Stimulated activated CD4-positive, alpha-beta T cell treated with anti-CD3 and anti-CD28 coated beads, Interleukin-1b, Interleukin-23, amount 100 ng/mL, for 48 hours (primary cell): ENCODE measurements around the gene PABPC3.
A peak's percentile ranks its signal among the peaks of the same experiment; 100 is the strongest.

Source experiments
- DNase-seq: peaks from one replicate; pipeline ENCODE4 v3.0.0-alpha.2; 2020

Gene PABPC3

DNA sequence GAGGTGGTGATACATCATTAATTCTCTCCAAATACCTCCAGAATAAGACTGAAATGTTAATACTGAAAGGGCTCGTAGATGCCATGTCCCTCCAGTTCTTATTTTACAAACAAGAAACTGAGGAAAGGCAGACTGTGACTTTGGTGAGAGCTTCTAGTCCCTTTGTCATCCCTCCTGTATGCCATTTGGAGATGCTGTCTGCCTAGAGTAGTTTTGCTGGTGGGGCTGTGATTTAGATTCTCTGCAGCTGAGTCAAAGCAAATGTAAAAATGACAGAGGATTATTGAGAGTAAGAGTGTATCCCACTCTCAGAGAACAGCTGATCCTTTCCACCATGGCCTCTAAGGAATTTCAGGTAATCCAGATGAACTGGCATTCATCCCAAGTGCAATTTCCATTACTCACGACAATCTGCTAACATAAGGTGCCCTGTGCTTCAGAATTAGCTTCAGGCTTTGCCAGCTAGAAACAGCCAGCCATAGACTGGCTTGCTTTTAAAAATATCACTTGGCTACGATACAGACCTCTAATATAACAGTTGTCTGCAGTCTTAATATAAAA is 16.8 kb downstream of the PABPC3 start:
- DNase-seq, result no peak

GRCh38 chr13:25114220-25114619 is 18.3 kb downstream of the PABPC3 start:
- DNase-seq, result peak; percentile 71

GRCh38 chr13:25116044-25116443 is 20.1 kb downstream of the PABPC3 start:
- DNase-seq, result no peak

DNA sequence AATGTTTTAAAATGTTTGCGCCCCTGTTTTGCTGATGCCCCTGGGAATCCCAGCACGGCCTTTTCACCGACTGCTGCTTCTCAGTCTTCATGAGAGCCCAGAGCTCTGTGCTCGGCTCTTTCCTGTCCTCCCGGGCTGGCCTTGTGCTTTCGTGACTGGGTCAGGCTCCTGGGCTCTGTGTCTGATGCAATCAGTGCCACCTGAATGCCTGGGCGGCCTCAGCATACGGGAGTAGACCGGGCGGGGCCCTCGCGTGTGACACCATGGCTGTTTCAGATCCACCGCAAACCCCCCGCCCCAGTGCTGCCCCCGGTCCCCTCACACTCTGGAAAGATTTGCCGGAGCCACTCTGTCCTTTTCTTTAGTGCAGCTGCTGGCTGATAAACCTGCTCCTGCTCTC is 21.4 kb downstream of the PABPC3 start:
- no peak for DNase-seq

DNA sequence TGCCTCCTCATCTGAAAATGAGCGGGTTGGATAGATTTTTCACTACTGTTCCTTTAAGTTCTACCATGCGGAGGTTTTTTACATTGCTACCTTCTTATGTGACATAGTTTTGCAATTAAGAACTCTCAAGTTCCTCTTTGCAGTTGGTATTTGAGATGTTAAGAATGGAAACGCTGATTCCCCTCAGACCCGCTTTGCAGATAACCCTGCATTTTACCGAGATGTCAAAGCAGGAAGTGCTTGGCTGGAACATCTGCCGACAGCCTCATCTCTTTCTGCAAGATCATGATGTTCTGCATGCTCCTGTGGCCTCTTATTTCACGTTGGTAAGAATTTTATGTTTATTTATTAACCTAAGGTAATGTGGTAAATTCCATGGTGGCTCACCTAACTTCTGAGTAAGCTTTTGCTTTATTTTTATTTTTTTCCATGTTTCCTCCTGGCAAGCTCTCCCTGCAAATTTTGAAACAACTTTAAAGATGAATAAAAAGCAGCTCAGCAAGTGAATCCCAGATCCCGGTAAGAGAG is 22.5 kb downstream of the PABPC3 start:
- no peak for DNase-seq

- no peak for DNase-seq
Measured at GRCh38 chr13:25130944-25131343, 35.0 kb downstream of the PABPC3 start.

DNA sequence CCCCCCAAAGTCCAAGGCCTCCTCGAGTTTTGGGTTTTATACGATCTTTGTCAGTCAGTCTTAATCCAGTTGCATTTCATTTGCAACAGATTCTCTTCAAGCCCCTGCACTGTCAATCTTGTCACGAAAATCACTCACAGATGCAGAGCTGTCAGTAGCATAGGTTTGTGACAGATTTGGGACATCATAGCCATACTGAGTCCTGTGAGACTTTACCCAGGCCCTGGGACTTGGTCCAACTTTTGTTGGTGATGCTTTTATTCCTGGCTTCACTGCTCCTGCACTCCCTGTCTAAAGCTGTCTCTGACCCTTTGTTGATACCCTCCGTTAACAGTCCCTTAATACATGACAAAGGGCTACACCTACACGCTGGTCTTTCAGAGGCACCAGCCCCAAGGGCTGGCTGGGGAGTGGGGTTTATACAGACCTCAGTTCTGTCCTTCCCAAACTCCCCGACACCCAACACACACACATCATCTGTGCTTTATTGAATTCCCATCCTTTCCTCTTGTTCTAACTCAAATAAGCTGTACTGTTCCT is 36.0 kb downstream of the PABPC3 start:
- DNase-seq, result no peak

DNA sequence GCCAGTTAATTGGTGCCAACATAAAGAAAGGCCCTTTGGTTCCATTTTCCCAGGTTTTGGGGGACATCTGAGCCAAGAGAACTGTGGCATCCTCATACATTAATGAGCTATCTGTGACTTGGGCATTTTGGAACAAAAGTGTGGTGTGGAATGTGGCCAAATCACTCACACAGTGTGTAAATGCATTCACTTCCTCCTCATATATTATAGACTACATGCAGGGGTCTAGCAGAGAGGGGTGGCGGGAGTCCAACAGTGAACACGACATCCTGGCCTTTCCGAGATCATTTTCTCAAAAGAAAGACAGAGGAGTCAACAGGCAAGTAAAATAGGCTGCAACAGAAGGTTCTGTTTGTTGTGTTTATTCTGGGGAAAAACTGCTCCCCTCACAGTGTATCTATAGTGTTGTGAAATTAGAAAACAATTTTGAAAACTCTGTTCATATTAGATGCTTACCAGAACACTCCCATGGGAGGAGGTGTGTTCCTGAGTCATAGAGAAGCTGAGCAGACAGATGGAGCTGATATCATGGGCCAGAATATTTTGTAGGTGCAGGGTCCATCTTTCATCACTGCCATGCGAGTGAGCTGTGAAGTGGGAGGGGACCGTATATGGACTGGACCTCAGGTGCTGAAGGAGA is 36.9 kb downstream of the PABPC3 start:
- DNase-seq, result no peak

DNA sequence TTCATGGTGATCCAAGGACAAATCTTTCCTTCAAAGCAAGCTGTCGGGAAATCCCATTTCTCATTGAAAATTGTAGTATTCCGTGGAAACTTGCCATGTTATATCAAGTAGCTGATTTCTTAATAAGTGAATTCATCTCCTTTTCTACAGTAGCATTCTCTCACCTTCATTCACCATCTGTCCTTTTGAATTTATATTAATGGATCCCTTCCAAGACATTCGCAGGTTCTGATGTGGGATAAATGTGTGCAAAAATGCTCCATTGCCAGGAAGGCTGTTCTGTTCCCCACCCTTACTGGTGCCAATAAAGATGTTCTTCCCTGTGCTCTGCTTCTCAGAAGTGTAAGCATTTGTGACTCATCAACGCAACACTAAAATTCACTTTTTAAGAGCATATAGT is 40.0 kb downstream of the PABPC3 start:
- no peak for DNase-seq

DNA sequence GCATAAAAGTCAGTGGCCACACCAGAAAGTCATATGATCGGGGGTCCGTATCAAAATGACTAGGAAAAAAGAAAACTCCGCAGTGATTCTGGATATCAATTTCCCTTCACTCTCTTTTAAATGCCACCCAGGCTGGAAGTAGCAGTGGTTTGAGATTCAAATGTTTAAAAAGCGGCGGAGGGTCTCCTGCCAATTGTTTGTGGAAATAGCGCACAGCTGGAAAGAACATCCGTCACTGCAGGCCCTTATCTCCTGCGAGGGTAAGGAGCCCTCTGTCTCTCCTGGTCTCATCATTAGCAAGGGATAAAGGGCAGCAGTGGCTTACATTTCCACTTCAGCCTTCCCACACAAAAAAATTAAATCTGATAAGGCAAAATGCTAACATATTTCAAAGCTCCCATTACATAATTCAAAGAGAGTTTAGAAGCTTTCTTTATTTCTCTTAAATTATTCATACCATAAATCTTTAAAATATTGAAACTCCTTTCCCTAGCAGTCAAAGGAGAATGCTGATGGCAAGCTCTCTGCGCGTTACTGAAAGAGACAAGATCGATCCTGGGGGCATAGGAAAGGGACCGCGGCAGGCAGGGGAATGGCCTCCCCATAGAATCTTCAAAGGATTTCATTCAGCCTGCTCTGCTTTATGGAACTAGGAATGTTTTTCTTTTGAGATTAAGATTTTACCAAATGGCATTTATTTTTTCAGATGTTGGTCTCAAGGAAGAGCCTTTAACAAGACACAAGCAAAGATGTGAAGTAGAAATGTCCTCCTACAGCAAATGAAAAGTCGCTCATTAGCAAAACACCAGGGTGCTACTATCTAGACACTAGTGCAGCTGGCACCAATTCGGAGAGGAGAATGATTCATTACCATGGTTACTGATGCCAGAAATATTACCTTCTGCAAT is 41.2 kb downstream of the PABPC3 start:
- DNase-seq, result no peak

DNA sequence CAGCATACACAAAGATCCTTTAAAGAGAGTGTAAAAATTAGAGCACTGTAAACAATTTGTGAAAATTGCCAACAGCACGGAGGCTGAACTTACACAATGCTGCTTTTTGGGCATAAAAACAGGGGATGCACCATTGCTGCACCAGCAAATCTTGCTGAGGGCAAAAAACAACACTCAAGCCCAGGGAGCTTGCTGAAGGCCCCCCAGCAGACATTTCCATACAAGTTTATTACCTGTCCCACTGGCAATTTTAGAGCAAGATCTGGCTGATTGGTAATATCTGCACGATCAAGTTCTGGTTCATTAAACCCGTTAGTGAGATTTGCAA is 41.8 kb downstream of the PABPC3 start:
- no peak for DNase-seq

GRCh38 chr13:25141042-25141441 is 45.1 kb downstream of the PABPC3 start:
- DNase-seq, result no peak

DNA sequence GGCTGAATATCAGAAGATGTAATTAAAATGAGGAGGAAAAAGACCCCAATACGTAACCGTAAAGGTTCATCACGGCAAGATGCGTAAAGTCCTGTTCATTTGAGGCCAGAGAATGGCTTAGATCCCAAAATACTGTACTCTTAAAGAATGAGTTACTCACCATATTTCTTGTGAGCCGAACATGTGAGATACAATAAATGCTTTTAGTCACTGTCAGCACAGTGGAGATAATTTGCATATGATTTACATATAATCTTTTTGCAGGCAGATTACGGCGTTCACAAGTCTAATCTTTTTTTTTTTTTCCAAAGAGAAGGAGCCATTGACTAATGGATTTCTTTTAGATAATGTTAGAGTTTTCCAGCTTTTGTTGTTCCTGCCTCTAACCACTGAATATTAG is 47.8 kb downstream of the PABPC3 start:
- DNase-seq, result no peak

DNA sequence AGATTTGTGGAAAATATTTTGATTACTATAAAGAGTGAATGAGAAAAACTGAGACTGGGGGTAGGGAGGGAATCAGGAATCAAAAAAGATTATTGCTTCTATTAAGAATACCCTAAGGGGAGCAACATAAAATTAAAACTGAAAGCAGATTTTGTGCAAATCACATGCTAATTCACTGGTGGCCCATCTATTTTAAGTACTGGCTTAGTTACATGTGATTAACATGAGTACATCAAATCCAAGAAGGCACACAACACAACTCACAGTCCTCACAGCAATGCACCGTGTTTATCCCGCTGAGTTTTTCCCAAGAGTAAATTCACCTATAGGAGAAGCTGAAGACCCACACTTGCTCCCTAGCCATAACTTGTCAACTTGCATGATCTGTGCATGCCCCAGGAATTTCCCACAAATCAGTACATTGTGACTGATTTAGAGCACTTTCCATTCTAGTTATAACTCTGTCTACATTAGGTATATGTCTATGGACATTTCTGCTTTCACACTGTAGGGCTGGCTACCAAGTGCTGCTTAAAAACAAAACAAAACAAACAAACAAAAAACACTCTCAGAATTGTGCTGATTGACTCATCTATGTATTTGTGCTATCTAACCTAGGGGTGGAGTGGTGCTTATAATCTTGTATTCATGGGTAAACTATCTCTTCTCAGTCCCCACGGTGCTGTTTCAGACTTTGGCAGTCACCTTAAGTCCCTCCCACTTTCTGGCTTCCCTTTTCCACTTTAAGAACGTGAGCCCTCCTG is 51.9 kb downstream of the PABPC3 start:
- DNase-seq, result no peak

DNA sequence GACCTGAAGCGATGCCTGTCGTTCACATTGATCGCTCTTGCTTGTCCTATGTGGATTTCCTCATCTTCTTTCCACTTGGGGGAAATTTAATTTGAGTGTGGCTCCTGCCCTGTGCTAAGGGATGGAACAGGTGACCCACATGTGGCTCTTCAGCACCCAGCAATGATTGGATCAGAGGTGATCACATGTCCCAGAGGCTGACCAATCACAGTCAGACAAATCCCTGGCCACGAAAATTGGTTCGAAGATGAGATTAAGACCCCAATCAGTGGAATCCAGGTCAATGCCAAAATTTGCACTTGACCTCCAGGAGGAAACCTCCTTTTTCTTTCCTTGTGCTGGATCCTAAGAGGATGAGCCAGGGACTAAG is 52.5 kb downstream of the PABPC3 start:
- DNase-seq, result no peak
